SH-SY5Y (cell line): ENCODE measurements around the gene DNER.

Experiments used
- GATA2 ChIP-seq: IDR thresholded peaks from 2 replicates; pipeline ENCODE4 v1.6.1; 2011; ENCODE audit warnings: mild to moderate bottlenecking, low read depth, low read length
- GATA3 ChIP-seq: IDR thresholded peaks from 2 replicates; pipeline ENCODE4 v1.6.1; 2011; ENCODE audit warnings: low read depth, mild to moderate bottlenecking, low read length, moderate library complexity

DNER gene

GRCh38 chr2:229488232-229488631 lies 226.1 kb downstream of the DNER start:
- TF ChIP-seq GATA2 (no peak), GATA3 (no peak)

- TF ChIP-seq GATA3, result no peak
- TF ChIP-seq GATA2, result no peak
Measured at GRCh38 chr2:229486673-229487072, 227.7 kb downstream of the DNER start.

GRCh38 chr2:229485857-229486256 lies 228.5 kb downstream of the DNER start:
- no peak for TF ChIP-seq GATA2

- TF ChIP-seq GATA2, result no peak
- TF ChIP-seq GATA3, result no peak
Measured at GRCh38 chr2:229477269-229477755, 237.0 kb downstream of the DNER start.

GRCh38 chr2:229475778-229476177 lies 238.6 kb downstream of the DNER start:
- TF ChIP-seq GATA2, result no peak
- no peak for TF ChIP-seq GATA3

GRCh38 chr2:229474125-229474524 lies 240.2 kb downstream of the DNER start:
- no peak for TF ChIP-seq GATA2
- TF ChIP-seq GATA3, result no peak

GRCh38 chr2:229470781-229471180 lies 243.6 kb downstream of the DNER start:
- no peak for TF ChIP-seq GATA2
- TF ChIP-seq GATA3, result no peak

- TF ChIP-seq GATA3 (no peak), GATA2 (no peak)
Measured at GRCh38 chr2:229467783-229468182, 246.6 kb downstream of the DNER start.

- TF ChIP-seq GATA2 (no peak), GATA3 (no peak)
Measured at GRCh38 chr2:229463841-229464346, 250.5 kb downstream of the DNER start.

- TF ChIP-seq GATA2, result no peak
- TF ChIP-seq GATA3, result no peak
Measured at GRCh38 chr2:229462112-229462511, 252.2 kb downstream of the DNER start.

GRCh38 chr2:229456091-229456490 lies 258.3 kb downstream of the DNER start:
- TF ChIP-seq GATA3, result no peak
- TF ChIP-seq GATA2, result no peak

GRCh38 chr2:229454934-229455631 lies 259.3 kb downstream of the DNER start:
- no peak for TF ChIP-seq GATA3
- TF ChIP-seq GATA2, result no peak

GRCh38 chr2:229453230-229453629 lies 261.1 kb downstream of the DNER start:
- TF ChIP-seq GATA3, result no peak

- no peak for TF ChIP-seq GATA2
- no peak for TF ChIP-seq GATA3
Measured at GRCh38 chr2:229451852-229452251, 262.5 kb downstream of the DNER start.

- TF ChIP-seq GATA2 (no peak), GATA3 (no peak)
Measured at GRCh38 chr2:229447227-229447626, 267.1 kb downstream of the DNER start.
